Stimulated activated CD4-positive, alpha-beta T cell treated with anti-CD3 and anti-CD28 coated beads, TNF-alpha, amount 100 ng/mL, for 1 hour (primary cell): ENCODE data around the gene KIF25.
"Not testable (repeated sequence)": the region's sequence is repeated elsewhere in the genome, so short reads cannot be mapped to it uniquely, and the experiment has no call there.

Experiments used
- DNase-seq, 3 donors: peaks; one replicate each; pipeline ENCODE4 v3.0.0-alpha.2; 2020; ENCODE audit warnings: low read depth in 3 of 3, low spot score in 1 of 3

The KIF25 gene

GRCh38 chr6:168063431-168063830 lies 66.0 kb downstream of the KIF25 start:
- DNase-seq = no peak

GRCh38 chr6:168064226-168064807 lies 66.8 kb downstream of the KIF25 start:
- no peak for DNase-seq

GRCh38 chr6:168067081-168067759 lies 69.7 kb downstream of the KIF25 start:
- DNase-seq = no peak

- no peak for DNase-seq
These were observed 73.3 kb downstream of the KIF25 start for GRCh38 chr6:168070804-168071203.

GRCh38 chr6:168071620-168072019 lies 74.1 kb downstream of the KIF25 start:
- DNase-seq = no peak

- no peak for DNase-seq
These were observed 74.8 kb downstream of the KIF25 start for GRCh38 chr6:168072261-168072660.

- no peak for DNase-seq
These were observed 75.3 kb downstream of the KIF25 start for GRCh38 chr6:168072730-168073129.

GRCh38 chr6:168073937-168074730 lies 76.7 kb downstream of the KIF25 start:
- no peak for DNase-seq

GRCh38 chr6:168075216-168075615 lies 77.7 kb downstream of the KIF25 start:
- DNase-seq = no peak

GRCh38 chr6:168075787-168076202 lies 78.3 kb downstream of the KIF25 start:
- DNase-seq = no peak

GRCh38 chr6:168077401-168077800 lies 79.9 kb downstream of the KIF25 start:
- not testable (repeated sequence) for DNase-seq

- DNase-seq = no peak
These were observed 80.9 kb downstream of the KIF25 start for GRCh38 chr6:168078175-168078942.

GRCh38 chr6:168078943-168079405 lies 81.5 kb downstream of the KIF25 start, which contains the start of gene FRMD1:
Gene FRMD1 (minus strand): TSS chr6:168079212. CDS start chr6:168079094, 118 bp downstream.
- DNase-seq = no peak

- DNase-seq = no peak
These were observed 83.1 kb downstream of the KIF25 start for GRCh38 chr6:168080393-168081077.

- no peak for DNase-seq
These were observed 84.5 kb downstream of the KIF25 start for GRCh38 chr6:168081858-168082546.

- DNase-seq = no peak
These were observed 85.5 kb downstream of the KIF25 start for GRCh38 chr6:168082860-168083513.

- DNase-seq = no peak
These were observed 86.0 kb downstream of the KIF25 start for GRCh38 chr6:168083514-168083885.

GRCh38 chr6:168084465-168085160 lies 87.1 kb downstream of the KIF25 start:
- DNase-seq = no peak

GRCh38 chr6:168086066-168086465 lies 88.6 kb downstream of the KIF25 start:
- DNase-seq = no peak
